Stimulated activated CD4-positive, alpha-beta T cell treated with anti-CD3 and anti-CD28 coated beads, Interleukin-1b, Interleukin-23, amount 100 ng/mL, for 48 hours (primary cell): Measurements from ENCODE around the gene TMEM89.
A peak's percentile ranks its signal among the peaks of the same experiment; 100 is the strongest.

ENCODE experiments used
- DNase-seq: peaks from one replicate; pipeline ENCODE4 v3.0.0-alpha.2; 2020

Gene TMEM89, protein sequence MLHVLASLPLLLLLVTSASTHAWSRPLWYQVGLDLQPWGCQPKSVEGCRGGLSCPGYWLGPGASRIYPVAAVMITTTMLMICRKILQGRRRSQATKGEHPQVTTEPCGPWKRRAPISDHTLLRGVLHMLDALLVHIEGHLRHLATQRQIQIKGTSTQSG

DNA sequence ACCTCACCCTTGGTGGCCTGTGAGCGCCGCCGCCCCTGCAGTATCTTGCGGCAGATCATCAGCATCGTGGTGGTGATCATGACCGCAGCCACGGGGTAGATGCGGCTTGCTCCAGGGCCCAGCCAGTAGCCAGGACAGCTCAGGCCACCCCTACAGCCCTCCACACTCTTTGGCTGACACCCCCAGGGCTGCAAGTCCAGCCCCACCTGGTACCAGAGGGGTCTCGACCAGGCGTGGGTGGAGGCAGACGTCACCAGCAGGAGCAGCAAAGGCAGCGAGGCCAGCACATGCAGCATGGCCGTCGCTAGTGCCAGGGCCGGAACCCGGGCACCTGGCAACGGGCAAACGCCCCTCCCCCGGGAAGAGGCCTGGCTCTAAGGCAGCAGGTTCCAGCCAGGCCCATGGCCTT is at the start of gene TMEM89:
Gene TMEM89 (minus strand): TSS at position 309 of the 409 bp plus-strand sequence. CDS start 13 bp downstream, at position 296.
- DNase-seq: no peak

DNA sequence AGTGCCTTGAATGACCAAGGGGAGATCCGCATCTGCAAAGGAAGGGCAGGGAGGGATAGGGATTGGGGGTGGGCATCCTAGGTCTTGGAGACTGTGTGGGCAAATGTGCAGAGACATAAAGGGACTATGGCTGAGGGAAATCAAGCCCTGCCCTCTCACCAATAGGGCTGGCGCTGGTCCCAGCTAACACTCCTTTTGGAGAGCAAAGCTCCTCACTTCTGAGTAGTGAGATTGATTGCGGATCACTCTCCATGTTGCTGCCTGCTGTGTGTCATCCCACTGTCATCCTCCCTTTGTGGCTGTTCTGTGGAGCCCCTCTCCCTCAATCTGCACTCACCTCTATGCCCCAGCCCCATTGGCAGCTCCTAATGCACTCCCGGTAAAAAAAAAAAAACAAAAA is 43.4 kb upstream of the TMEM89 start:
- no peak for DNase-seq

DNA sequence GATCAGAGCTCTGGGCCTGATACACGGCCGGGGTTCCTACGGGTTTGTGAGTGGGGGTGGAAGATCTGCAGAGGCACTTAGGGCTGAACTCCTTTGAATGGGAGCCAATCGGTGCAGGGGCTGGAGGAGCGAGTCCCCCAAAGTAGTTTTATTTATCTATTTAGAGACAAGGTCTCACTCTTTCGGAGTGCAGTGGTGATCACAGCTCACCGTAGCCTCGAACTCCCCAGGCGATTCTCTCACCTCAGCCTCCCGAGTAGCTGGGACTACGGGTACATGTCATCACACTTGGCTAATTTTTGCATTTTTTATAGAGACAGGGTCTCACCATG is 42.7 kb upstream of the TMEM89 start:
- no peak for DNase-seq

DNA sequence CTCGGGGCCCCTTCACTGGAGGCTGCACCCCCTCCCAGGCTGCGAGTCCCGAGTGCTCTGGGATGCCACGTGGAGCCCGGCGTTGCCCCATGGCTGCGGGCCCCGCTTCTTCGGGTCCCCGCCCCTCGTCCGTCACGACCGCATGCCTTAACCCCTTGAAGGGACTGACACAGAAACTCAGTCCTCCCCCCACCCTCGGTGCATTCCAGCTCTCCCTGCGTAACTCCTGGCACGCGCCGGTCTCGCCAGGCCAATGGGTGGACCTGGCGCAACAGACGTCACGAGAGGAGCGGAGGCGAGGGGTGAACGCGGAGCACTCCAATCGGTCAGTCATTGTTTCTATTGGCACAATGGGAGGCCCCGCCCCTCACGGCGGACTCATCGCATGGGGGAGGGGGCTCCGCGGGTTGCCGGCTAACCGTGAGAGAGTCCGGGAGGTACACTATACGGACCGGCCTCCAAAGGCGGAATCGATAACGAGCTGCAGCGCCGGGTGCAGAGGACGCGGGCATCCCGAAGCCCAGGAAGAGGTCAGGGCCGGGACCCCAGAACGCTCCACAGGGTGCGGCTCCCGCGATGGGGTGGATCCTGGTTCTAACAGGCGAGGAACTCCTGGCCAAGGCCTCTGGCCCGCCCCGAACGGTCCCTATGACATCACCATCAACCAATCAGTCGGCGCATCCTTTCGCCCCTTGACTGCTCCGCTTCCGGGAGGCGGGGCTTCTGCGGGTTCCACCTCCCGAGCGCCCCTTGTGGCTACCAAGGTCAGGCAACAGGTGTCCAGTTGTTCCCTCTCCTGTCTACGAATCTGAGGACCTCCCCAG is 42.1 kb upstream of the TMEM89 start:
- DNase-seq: peak; percentile 96

DNA sequence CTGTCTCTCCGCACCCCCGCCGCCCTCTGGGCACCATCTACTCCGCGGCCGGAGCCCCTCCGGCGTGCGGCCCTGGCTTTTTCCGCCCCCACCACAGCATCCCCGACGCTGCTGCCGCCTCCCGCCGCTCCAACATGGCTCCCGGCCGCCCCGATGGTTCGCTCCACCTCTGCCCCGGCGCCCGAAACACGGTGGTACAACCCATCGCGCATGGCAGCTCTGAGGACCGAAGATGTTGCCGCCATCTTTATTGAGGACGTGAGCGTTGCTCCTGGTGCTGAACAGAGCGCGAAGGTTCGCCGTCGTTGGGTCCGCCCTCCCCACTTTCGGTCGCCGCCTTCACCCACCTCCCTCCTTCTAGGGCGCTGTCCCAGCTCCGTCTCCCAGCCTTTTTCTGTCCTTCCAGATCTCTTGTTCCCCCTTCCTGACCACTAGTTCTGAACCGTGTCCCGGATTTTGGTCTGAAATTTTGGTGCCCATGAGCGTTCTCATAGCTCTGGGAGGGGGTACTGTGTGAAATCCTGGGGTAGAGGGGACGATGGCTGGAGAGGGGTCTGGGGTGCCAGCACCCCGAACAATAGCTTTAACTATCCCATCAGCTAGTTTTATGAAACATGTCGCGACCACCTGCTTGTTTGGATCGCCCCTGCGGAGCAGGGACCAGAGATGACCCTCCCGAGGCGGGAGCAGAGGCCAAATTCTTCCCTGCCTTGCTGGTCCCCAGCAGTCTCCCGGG is 41.4 kb upstream of the TMEM89 start, which contains the start of gene CELSR3:
Gene CELSR3 (minus strand): TSS at position 134 of the 736 bp plus-strand sequence. CDS start 252 bp downstream, outside the sequence.
- DNase-seq: peak; percentile 80

DNA sequence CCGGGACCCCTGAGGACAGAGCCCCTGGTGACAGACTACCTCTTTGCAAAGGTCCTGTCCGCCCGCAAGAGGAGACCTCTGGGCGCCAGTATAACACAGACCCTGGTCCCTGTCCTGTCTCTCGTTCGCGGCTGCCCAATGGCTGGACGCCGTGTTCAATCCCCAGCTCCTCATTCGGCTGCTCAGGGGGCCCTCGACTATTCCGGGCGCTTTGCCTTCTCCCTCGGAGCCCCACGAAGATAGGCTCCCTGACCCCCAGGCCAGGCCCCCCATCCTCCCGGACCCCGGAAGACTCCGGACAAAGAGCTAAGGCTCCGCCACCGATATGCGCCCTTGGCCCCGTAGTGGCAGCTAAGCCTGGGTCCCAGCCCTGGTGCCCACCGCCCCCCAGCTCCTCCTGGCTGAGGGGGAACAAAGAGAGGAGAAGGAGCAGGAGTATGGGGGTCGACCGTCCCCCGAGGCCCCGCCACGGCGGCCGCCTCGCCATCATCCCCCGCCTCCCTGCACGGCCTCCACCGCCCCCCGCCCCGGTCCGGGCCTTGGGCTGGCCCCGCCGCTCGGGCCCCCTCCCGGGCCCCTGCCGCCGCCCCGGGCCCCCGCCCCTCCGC is 40.7 kb upstream of the TMEM89 start:
- DNase-seq: no peak

DNA sequence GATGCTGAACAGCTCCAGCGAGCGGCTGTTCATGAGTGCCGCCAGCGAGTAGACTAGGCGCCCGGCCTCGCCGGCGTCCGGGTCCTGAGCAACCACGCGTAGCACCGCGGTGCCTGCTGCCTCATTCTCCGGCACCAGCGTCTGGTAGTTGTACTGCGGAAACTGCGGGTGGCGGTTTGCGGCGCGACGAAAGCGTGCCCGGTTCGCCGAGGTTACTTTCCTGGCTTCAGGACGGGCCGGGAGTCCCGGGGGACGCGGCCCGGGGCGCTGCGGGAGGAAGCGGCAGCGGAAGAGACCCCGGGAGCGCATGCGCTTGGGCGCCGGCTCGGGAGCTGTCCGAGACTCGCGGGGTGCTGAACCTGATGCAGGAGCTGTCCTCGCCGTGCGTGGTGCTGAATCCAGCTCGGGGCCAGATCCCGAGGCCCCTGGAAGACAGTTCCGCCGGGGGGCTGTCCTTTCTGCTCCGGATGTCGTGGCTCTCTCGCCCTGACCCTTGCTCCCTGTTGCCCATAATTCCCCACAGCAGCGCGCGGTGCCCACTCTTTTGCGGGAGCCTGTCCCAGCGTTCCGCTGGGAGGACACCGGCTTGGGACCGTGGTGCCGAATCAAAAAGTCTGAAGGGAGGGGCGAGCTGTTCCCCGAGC is 40.1 kb upstream of the TMEM89 start:
- peak; percentile 73 for DNase-seq

DNA sequence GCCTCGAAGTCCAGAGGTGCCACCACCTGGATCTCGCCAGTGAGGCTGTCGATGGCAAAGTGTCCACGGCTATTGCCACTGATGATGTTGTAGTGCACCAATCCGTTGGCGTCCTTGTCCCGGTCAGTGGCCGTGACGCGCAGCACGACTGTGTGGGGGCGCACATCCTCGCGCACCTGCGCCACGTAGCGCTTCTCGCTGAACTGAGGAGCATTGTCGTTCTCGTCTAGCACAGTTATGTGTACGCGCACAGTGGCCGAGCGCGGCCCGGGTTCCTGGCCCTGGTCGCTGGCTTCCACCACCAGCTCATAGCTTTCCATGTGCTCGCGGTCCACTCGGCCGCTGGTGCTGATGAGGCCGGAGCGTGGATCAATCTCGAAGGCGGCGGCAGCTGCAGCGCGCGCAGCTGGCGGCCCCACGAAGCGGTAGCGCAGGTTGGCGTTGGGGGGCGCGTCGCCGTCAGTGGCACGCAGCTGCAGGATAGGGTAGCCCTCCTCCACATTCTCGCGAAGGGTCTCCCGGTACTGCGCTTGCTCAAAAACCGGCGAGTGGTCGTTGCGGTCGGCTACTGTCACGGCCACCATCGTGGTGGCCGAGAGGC is 39.3 kb upstream of the TMEM89 start:
- DNase-seq: no peak

DNA sequence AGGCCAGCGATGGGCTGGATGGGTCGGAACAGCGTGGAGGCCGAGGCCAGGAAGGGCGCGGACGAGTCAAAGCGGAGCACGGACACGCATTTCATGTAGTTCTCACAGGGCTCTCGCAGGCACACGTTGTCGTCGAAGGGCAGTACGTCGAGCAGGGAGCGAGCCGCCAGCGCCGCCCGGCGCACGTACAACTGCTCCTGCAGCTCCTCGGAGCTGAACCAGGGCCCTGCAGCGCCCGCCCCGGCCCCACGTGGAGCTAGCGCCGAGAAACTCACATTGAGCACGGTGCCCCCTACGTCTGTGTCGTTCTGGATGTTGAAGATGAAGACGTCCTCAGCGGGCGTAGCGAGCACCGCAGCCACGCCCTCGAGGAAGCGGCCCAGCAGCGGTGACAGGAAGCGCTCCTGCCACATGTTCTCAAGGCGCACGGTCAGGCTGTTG is 35.3 kb upstream of the TMEM89 start:
- peak; percentile 30 for DNase-seq

DNA sequence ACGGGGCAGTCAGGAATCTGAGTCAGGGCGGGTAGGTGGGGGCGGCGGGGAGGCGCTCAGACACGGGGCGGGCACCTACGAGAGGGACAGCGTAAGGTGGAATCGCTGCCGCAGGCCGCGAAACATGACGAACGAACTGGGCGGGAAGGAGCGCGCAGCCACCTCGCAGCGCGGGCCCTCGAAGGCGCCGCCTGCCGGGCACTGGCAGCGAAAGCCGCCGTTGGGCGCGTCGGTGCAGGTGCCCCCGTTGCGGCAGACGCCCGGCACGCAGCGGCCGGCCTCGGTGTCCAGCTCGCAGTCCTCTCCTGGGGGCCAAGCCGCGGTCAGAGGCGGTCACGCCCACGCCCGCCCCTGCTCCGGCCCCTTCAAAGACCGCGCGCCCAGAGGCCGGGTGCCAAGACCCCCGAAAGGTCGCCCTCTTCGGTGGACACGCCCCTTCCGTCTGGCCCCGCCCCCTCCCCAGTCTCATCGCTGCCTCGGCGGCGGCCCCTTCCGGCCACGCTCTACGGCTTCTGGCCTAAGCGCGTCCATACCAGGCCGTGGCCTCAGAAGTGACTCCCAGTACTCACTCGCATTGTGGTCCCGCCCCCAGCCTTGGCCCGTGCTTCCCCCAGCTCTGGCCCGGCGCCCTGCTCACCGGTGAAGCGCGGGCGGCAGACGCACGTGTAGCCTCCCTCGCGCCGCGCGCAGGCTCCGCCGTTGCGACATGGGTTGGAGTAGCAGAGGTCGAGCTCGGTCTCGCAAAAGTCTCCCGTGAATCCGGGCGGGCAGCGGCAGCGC is 34.7 kb upstream of the TMEM89 start:
- DNase-seq: peak; percentile 88

DNA sequence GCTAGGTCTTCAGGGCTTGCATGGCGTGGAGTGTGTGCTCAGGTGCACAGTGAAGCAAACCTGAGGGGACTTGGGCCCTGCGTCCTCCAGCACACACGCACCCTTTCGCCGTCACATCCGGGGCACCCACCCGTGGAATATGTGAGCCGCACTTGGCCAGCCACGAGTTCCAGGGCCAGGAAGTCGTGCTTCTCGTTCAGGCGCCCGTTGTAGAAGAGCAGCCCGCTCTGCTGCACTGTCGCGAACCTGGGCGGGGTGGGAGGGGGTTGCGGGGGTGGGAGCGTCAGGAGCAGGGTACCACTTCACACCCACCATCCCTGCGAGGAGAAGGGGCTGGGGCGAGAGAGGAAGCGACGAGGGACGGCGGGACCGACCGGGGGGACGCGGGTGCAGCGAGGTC is 34.0 kb upstream of the TMEM89 start:
- DNase-seq: peak; percentile 69

DNA sequence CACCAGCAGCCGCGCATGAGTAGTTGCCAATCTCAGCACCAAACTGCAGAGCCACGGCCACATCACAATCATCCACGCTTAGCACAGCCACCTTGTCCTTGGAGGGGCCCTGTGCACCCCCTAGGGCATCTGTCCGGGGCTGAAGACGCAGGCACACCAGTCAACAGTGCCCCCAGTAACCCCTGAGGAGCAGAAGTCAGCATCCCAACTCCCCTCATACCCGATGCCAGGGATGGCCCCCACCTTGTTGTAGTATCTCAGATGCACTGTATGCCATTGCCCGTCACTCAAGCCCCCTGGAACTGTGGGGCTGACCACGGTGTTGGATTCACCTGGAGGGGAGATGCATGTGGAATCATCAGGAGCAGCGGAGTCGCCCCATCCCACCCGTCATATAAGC is 33.5 kb upstream of the TMEM89 start:
- no peak for DNase-seq

DNA sequence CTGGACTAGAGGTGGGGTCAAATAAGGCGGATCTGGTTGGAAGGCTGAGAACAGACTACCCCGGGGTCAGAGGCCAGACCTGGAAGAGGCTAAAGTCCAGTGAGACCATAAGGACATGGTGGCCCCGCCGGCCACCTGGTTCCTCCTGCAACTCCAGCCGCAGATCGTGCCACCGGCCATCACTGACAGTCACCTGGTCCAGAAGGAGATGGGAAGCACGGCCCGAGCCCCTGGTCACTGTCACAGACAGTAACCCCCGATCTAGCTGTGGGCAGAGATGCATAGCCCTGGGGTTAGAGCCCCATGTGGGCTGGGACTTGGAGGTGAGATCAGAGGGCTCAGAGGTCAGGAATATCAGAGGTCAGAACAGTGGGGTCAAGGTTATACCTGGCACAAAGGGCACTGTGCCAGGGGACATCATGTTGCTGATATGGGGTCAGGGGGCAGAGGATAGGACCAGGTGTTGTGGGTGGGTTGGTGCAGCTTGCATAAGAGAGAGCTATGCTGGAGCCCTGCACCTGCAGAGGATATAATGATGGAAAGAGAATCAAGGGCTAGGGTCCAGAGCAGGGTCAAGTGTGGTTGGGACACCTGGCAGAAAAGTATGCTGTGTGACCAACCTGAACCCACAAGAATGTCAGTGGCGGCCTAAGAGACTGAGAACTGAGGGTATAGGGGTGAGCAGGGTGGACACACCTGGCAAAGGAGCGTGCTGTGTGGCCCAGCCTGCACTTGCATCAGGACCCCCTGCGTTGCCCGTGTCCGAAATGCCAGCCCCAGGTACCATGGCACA is 31.6 kb upstream of the TMEM89 start:
- no peak for DNase-seq

DNA sequence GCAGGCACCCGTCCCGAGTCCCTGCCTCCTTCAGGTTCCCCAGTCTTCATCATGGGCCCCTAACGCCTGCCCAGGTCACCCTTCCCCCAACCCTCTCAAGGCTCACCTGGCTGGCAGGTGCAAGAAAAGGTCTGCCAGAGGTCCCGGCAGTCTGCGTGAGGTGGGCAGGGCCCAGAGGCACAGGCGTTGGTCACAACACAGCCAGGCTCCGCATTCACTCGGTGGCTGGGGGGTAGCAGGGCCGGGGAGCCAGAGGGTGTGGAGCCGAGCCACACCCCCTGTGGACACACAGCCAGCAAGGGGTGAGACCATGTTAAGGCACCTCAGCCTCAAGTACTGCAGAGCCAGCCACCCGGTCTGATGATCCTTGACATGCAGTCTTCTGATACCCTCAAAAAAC is 30.2 kb upstream of the TMEM89 start:
- no peak for DNase-seq

DNA sequence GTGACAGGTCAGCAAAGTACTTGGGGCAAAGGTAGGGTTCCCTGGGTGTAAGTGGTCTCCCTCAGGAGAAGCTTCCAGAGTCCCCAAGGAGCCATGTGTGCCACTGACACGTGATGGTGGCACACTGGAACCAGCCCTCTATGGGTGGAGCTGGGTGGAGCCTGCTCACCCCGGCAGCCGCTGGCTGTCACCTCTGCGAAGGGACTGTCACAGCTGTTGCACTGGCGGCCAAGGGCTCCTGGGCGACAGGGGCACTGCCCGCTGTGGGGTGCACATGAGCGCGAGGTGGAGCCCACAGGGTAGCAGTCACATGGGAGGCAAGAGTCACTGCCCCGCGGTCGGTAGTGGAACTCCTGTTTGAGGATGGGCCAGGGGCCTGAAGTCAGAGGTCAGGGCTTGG is 29.2 kb upstream of the TMEM89 start:
- no peak for DNase-seq

DNA sequence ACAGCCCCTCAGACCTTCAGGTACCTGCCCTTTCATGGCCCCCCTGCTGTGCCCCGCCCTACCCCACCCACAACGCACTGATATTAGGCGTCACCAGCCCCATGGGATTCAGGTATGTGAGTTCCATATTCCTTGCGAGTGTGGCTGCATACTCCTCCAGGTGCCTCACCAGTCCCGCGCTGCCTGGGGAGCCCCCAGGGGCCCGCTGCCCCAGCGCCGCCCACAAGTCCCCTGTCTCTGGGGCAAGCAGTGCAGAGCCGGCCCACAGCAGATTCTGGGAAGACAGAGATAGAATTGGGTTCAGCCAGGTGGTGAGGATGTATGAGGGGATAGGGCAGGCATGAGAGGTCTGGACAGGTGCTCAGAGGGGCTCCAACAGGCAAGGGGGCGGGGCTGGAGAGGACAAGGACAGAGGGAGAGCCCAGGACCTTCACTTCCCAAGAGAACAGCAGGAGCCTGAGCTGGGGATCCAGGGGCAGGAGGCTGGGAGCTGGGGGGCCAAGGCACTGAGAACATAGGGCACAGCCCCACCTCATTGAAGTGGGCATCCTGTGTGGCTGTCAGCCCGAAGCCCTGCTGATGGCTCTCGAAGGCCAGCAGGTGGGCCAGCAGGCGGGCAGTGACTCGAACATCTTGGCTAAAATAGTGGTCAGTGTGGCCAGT is 26.8 kb upstream of the TMEM89 start:
- no peak for DNase-seq

DNA sequence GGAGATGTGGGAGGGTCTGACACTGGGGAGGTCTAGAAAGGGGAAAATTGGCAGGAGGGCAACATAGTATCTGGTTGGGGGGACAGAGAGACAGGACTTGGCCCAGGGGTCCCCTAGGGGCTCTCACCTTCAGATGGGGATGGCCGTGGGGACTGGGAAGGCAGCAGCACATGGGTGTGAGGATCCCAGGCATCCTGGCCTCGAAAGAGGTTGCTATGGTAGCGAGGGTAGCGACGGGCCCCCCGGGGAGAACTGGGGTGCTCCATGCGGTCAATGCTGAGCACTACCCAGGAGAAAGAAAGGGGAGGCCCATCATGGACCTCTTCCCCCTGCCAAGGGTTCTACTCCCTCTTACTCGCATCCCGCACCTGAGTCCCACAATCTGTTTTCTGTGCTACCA is 26.1 kb upstream of the TMEM89 start:
- no peak for DNase-seq

DNA sequence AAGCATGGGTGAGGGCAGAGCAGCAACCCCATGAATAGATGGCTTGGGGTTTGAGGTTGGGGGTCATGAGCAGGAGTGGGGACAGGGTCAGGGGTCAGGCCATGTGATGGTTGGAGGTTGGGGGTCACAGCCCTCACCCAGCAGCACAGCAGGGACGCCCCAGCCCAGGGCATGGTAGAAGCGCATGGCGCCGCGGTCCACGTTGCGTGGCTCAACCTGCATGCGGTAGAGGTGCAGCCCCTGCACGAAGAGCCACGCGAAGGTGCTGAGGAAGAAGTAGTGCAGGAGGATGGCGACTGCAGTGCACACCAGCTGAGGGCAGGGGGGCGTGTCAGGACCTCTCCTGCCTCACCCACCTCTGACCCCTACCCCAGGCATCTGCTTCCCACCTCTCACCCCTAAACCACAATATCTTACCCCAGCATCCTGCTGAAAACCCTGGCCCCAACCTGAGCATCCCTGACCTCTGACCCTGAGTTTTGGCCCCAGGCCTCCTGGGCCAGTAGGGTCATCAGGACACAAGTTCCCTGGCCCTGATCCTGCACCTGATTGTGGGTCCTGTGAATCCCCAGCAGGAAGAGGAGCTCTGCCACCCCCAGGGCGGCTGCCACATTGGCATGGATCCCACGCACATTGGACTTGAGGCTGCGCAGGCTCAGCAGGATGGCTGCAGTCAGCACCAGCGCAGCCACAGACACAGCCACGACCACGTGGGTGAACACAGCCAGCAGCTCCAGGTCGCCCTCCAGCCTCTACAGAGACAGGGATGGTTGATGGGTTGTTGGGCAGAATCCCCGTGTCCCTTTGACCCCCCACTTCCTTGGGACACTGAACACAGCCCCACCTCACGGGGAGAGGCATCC is 23.6 kb upstream of the TMEM89 start:
- no peak for DNase-seq

DNA sequence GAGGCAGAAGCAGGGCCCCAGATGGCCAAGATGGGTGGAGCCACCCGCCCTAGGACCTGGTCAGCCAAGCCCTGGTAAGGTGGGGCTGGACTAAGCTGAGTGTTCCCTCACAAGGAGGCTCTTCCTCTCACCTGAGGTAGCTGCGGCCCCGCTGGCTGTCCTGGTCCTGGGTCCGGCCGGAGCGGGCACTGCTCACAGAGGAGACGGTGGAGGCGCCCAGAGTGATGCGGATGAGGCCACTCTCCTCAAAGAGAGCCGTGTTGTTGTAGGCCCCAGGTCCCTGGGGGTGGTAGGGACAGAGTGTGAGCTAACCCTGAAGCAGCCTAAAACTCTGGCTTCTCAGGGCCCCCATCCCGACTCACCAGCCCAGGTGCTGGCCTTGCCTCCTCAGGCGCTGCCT is 21.0 kb upstream of the TMEM89 start:
- DNase-seq: no peak
